ENCODE data around the gene RBX1. TPM values are rescaled to one million over a fixed set of nuclear protein-coding genes. Genes with fewer than 3 reads are reported as not detected.

RBX1 gene
- total and polyA plus RNA-seq, 12 donors = 58.0 to 123 (median 62.0) TPM

DNA sequence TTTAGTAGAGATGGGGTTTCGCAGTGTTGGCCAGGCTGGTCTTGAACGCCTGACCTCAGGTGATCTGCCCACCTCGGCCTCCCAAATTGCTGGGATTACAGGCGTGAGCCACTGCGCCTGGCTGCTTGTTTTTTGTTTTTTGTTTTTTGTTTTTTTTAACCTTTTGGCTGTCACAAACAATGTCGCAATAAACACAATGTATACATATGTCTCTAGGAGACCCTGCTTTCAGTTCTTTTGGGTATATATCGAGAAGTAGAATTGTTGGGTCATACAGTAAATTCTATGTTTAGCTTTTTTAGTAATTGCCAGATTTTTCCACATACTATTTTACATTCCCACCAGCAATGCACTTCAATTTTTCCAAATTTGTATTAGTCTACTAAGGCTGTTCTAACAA is 28.0 kb downstream of the RBX1 start:
- intact Hi-C loops (cut with DNase I) = no loop called here

DNA sequence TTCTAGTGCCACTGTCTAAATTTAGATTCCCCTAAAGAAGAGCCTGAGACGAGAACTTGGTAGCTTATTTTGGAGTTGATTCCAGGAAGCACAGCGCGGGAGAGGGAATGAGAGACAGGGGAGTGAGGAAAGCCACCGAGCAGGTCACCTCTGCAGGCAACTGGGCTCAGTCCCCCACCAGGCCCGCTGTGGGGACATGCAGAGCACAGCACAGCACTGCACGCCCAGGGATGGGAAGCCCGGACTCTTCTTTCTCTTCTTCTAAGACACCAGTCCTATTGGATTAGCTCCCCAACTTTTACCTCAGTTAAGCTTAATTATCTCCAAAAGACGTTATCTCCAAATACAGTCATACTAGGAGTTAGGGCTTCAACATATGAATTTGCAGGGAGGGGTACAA is 28.7 kb downstream of the RBX1 start:
- no peak for DNase-seq
- intact Hi-C loops (cut with DNase I) = no loop called here
- Histone ChIP-seq H3K4me1 (peaks cover 0 to 13% (median 6%) of the 10 kb centered on the region in 9 donors), H3K9me3 (no peaks in the 10 kb centered on the region), H3K4me3 (no peak overlapping the region), H3K36me3 (no peaks in the 10 kb centered on the region), H3K27me3 (no peaks in the 10 kb centered on the region), H3K27ac (no peak overlapping the region)
- TF ChIP-seq, protein P1, sequence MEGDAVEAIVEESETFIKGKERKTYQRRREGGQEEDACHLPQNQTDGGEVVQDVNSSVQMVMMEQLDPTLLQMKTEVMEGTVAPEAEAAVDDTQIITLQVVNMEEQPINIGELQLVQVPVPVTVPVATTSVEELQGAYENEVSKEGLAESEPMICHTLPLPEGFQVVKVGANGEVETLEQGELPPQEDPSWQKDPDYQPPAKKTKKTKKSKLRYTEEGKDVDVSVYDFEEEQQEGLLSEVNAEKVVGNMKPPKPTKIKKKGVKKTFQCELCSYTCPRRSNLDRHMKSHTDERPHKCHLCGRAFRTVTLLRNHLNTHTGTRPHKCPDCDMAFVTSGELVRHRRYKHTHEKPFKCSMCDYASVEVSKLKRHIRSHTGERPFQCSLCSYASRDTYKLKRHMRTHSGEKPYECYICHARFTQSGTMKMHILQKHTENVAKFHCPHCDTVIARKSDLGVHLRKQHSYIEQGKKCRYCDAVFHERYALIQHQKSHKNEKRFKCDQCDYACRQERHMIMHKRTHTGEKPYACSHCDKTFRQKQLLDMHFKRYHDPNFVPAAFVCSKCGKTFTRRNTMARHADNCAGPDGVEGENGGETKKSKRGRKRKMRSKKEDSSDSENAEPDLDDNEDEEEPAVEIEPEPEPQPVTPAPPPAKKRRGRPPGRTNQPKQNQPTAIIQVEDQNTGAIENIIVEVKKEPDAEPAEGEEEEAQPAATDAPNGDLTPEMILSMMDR (IDR thresholded peaks at IDR 0.05) = no peak
- ATAC-seq = peak in 1 of 8 donors; percentile 48
- WGBS, 2 donors = 63 to 64% methylated on average over 8 of the region's 8 CpGs

More for the DNA sequence above, 28.0 kb downstream of the RBX1 start:
- Histone ChIP-seq H3K27me3 (no peaks in the 10 kb centered on the region), H3K36me3 (no peaks in the 10 kb centered on the region), H3K4me1 (peaks cover 0 to 13% (median 6%) of the 10 kb centered on the region in 9 donors), H3K27ac (no peak overlapping the region), H3K4me3 (no peak overlapping the region), H3K9me3 (no peaks in the 10 kb centered on the region)
- ATAC-seq (no peak), DNase-seq (no peak)
- WGBS, 2 donors = 96 to 98% methylated on average over 7 of the region's 7 CpGs
- TF ChIP-seq, protein P1 (IDR thresholded peaks at IDR 0.05) = no peak

DNA sequence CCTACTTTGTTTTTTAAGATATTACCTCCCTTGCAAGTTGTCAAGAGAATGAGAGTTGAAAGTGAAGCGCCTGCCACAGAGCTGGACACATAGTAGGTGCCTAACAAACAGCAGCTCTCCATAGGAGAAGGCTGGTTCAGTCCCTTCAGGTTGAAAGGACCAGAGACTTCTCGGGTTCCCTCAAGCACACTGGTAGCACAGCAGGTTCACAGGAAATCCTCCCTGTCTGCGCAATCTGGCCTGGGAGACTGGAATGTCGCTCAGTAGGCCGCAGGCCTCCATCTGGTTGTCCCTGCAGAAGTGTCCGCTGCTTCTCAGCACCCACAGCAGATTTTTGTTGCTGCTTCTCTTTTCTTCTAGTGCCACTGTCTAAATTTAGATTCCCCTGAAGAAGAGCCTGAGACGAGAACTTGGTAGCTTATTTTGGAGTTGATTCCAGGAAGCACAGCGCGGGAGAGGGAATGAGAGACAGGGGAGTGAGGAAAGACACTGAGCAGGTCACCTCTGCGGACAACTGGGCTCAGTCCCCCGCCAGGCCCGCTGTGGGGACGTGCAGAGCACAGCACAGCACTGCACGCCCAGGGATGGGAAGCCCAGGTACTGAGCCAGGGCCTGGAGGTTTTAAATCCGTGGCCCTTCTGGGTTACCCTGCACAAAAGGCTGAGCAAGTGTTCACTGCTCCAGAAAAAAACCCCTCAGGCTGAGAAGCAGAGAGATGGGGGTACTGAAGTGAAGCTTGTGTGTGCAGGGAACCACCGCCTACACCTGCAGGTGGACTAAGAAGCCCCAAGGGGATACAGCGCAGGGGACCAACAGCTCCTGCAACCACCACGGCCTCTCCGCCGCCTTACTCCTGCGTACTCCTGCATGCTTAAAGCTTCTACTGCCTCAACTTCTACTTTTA is 31.6 kb downstream of the RBX1 start:
- DNase-seq (peak in 1 of 2 donors; percentile 17), ATAC-seq (peak; percentile 29 to 92 (median 65))
- no peaks in the 10 kb centered on the region for H3K36me3 ChIP-seq
- TF ChIP-seq, protein P1 (IDR thresholded peaks at IDR 0.05) = no peak
- H3K9me3 ChIP-seq = no peaks in the 10 kb centered on the region
- H3K27me3 ChIP-seq = no peaks in the 10 kb centered on the region
- intact Hi-C loops (cut with DNase I) = no loop called here
- no peak overlapping the region for H3K4me3 ChIP-seq
- peak overlapping the region in 6 of 10 donors; percentile 9 to 60 (median 29) for H3K27ac ChIP-seq
- peaks cover 0 to 13% (median 6%) of the 10 kb centered on the region in 9 donors for H3K4me1 ChIP-seq
- WGBS, 2 donors = 56 to 64% methylated on average over 21 of the region's 21 CpGs

DNA sequence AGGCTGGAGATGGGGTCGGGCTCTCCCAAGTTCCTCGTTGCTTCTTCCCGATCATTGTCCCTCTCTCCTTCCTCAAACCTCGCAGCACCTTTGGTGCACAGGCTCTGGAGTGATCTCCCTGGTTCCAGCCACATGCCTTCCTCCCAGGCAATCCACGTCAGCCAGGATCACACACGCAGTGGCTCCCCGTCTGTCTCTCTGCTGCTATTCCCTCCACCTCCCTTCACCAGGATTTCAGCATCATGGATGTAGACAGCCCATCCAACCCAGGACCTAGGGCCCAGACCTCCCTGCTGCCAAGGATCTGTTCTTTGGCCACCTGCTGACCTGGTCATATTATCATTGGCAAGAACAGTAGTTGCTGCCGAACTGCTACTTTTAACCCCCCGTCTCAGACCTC is 40.1 kb downstream of the RBX1 start:
- peaks cover 0 to 19% (median 8%) of the 10 kb centered on the region in 7 donors for H3K27me3 ChIP-seq
- TF ChIP-seq, protein P1 (IDR thresholded peaks at IDR 0.05) = no peak
- WGBS, 2 donors = 80 to 86% methylated on average over 9 of the region's 9 CpGs
- no peak overlapping the region for H3K4me3 ChIP-seq
- no peaks in the 10 kb centered on the region for H3K4me1 ChIP-seq
- ATAC-seq (no peak), DNase-seq (no peak)
- H3K27ac ChIP-seq = no peak overlapping the region
- intact Hi-C loops (cut with DNase I) = no loop called here
- no peaks in the 10 kb centered on the region for H3K36me3 ChIP-seq
- H3K9me3 ChIP-seq = no peaks in the 10 kb centered on the region

Measured in heart right ventricle (tissue), 16 donors.